ENCODE results near the gene EDA.

EDA gene

DNA sequence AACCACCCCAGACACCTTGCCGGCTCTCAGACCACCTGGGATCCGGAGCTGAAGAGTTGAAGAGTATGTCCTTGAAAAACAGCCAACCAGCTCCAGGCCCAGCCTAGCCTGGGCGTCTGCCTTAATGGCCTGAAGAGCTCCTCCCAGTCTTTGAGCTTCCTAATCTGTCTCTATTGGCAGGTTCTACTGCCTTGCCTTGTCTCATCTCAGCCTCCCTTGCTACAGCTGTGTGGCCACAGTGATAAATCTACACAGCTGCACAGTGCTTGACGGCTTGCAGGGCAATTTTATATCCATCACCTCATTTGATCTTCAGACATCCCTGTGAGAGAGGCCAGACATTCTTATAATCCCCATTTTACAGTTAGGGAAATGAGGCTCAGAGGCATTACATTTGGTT, 413.9 kb downstream of the EDA start:
- no peak for DNase-seq

DNA sequence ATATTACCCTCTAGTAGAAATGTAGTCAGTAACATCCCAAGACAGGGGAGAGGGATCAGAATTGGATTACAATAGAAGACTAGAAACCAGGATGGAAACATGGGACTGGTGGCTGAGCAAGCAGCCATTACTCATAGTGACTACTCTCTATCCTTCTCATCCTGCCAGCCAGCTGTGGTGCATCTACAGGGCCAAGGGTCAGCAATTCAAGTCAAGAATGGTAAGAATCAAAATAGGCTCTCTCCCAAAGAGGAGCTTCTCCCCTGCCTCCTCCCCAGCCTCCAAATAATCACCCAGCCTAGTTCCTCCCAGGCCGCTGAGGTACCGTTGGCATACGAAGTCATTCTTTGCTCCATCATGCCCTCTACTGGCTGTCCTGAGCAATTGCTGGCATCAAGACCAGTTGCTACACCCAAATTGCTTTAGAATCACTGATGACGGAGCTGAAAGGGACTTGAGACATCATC, 414.4 kb downstream of the EDA start:
- peak; percentile 20 for DNase-seq

- DNase-seq = no peak
Observed at GRCh38 chrX:70032792-70033191, 416.9 kb downstream of the EDA start.

- DNase-seq = no peak
Observed at GRCh38 chrX:70033348-70034051, 417.6 kb downstream of the EDA start.

DNA sequence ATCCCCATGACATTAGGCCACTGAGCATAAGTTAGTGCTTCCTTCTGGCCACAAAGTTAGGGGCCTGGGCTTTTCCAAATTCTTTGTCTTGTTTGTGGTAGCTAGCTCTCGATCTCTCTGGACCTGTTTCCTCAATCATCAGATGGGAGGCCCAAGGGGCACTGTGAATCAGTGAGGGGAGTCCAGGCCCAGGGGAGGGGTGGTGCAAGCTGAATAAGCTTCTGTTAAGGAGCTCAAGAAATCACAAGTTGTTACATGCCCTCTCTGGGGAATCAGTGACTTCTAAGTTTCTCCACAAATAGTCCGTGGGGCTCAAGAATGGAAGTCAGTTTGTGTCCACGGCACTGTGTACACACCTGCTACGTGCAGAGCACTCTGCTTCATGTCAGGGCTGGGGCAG, 418.7 kb downstream of the EDA start:
- DNase-seq = no peak

DNA sequence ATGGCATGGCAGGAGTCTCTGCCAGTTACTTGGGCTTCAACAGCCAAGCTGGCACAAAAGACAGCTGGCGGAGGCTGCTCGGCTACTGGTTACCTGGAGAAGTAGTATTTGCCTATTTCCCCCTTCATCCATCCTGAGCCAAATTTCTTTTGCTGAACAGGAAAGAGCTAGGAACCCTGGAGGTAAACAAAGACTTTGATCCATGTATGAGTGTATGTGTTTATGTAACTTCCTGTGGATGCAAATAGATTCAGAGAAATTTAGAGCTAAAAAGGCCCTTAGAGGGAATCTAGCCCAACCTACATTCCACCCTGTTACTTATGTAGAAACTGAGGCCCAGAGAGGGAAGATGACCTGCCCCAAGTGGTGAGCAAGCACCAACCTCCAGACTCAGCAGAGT, 422.6 kb downstream of the EDA start:
- no peak for DNase-seq

DNA sequence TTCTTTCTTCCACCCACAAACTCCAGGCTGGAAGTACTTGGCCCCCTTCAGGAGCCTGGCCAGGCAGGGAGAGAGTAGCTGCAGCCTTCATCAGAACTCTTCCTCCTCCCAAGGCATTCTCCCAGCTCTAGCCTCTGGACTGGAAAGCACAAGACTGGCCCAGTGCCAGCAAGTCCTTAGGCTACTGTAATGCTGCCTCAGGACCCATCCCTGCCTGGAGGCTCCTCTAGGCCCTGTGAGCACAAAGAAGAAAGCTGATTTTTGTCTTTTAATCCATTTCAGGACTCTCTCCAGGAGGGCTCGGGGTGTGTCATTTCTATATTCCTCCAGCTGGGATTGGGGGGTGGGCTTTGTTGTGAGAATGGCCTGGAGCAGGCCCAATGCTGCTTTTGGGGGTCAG, 423.0 kb downstream of the EDA start:
- no peak for DNase-seq

DNA sequence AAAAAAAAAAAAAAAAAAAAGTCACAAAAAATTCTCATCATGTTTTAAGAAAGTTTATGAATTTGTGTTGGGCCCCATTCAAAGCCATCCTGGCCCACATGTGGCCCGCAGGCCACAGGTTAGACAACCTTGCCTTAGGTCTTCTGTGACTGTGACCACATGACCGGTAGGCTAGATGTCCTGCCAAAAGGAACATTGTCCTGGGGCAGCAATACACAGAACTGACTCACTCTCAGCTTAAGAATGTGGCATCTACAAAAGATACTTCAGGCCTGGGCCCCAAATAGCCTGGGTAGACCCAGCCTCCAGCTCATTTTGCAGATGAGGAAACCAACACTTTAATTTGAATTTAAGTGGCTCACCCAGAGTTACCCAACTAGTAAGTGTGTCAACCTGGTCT, 423.8 kb downstream of the EDA start:
- no peak for DNase-seq

DNA sequence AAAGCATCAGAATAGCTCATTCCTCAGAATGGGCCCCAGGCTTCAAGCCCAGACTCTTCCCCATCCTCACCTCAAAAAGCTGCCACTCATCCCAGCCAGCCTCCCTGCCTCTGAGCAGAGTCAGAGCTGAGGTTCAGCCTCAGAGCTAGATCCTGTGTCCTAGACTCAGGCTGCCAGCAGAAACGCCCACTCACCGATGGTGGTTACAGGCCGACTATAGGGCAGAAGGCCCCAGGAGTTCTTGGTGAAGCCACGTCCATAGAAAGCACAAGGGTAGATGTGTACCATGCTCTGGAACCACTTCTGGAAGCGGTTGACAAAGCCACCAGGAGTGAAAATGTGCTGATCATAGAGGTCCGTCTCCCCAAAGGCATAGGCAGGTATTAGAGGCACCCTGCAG, 426.1 kb downstream of the EDA start:
- DNase-seq = no peak

GRCh38 chrX:70042399-70043371, 426.8 kb downstream of the EDA start:
- DNase-seq = no peak

DNA sequence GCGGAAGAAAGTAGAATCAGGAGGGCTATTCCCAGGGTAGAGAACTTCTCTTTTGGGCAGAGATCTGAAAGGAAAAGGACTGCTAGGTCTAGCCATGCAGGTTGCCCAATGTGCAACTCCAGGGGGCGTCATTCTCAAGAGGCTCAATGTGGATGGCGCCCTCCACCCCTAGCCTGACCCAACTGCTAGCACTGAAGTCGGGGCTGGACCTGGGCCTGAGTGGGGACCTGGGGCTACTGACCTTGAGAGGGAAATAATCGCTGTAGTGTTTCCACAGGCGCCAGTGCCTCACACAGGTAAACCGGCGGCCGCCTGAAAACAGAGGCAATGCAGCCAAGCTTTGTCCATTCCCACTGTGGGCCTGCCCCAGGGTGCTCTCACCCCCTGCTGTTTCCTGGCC, 427.8 kb downstream of the EDA start:
- no peak for DNase-seq

DNA sequence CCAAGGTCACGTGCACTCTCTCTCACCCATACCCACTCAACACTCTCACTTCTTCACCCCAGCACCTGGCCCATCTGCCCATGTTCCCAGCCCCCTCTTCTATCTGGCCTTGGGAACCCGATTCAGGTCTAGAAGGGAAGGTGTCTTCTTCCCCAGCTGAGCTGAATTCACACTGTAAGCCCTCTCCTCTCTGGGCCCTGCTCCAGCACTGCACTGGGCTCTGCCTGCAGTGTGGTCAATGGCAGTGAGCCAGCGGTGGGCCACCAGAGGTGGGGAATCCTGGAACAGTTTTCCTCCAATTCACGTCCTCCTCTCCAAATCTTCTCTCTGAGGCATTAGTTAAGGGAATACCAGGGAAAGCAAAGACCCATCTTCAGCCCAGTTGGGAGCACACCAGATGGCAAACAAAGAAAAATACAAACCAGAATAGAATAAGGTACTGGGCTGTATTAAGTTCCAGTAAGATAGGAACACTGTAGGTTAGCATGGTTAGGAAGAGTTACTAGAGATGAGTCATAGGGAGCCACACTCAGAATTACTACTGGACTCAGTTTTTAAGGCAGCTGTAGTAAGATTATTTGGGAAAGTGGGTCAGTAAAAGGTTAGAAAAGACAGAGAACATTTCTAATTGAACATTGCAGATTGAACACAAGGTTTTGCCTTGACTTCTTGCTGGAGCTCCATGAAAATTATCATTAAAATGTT, 428.8 kb downstream of the EDA start:
- DNase-seq = no peak

DNA sequence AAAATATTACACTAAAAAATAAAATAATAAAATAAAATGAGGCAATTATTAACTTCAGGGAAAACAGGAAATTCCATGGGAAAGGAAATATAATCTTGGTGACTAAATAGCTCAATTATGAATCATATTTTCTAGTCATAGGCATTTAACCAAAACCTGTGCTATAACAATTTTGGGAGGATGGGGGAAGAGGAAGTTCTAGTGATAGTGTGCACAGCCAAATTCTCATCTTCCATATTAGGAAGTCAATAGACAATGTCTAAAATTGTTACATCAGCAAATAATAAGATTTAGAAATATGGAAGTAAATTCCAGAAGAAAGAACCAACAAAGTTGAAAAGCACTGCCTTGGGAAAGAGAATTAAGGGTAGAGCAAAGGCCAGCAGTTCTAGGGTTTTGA, 431.1 kb downstream of the EDA start:
- DNase-seq = no peak

- DNase-seq = no peak
Observed at GRCh38 chrX:70049406-70049805, 433.5 kb downstream of the EDA start.

GRCh38 chrX:70049925-70050324, 434.0 kb downstream of the EDA start, which contains the start of gene AWAT2:
Gene AWAT2, minus strand, starts transcription at chrX:70049938. Its CDS starts 6 bp downstream, at chrX:70049932.
- no peak for DNase-seq

DNA sequence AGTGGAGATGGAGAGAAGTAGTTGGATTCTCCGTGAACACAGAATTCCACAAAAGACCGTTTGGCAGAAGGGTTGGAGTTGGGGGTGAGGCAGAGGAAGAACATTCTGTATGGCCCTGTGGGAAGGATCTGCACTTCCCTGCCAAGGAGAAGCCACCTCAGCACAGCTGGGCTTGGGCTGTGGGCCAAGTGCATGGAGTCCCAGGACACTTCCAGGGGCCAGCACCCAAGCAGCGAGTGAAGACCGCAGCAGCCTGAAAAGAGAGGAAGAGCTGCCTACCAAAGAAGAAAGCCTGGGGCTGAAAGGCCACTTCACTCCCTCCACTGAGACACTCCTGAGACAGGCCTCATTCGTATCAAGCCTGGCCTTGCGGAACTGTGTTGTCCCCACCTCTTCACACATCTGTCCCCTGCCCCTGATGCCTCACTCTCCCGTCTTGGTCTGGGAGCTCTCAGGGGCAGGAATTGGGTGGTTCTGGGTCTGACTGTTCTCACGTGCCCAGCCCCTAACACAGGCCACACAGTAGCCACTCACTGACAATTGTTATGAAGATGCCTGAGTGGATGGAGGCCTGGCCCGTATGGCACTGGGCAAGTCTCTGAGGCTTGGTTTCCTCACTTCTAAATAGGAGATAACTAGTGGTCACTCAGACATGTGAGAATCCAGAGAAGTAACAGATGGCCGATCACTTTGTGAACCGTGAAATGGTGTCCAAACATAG, 437.1 kb downstream of the EDA start:
- no peak for DNase-seq

GRCh38 chrX:70054391-70054790, 438.5 kb downstream of the EDA start:
- no peak for DNase-seq

- no peak for DNase-seq
Observed at GRCh38 chrX:70062076-70062475, 446.2 kb downstream of the EDA start, which contains the start of gene OTUD6A. Gene OTUD6A, plus strand, starts transcription at chrX:70062457. Its CDS starts 68 bp downstream, at chrX:70062525.

DNA sequence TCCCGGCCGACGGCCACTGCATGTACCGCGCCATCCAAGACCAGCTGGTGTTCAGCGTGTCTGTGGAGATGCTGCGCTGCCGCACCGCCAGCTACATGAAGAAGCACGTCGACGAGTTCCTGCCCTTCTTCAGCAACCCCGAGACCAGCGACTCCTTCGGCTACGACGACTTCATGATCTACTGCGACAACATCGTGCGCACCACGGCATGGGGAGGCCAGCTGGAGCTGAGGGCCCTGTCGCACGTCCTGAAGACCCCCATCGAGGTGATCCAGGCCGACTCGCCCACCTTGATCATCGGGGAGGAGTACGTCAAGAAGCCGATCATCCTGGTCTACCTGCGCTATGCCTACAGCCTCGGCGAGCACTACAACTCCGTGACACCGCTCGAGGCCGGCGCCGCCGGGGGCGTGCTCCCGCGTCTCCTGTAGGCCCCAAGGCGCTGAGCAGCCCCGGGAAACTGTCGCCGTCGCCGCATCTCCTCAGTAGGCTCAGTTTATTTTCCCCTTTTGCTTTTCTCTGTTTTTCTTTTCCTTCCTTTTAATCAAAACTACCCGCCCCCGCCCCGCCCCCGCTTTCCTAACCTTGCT, 447.1 kb downstream of the EDA start:
- no peak for DNase-seq

- DNase-seq = no peak
Observed at GRCh38 chrX:70066646-70067045, 450.7 kb downstream of the EDA start.

- DNase-seq = no peak
Observed at GRCh38 chrX:70079297-70079696, 463.4 kb downstream of the EDA start.

DNA sequence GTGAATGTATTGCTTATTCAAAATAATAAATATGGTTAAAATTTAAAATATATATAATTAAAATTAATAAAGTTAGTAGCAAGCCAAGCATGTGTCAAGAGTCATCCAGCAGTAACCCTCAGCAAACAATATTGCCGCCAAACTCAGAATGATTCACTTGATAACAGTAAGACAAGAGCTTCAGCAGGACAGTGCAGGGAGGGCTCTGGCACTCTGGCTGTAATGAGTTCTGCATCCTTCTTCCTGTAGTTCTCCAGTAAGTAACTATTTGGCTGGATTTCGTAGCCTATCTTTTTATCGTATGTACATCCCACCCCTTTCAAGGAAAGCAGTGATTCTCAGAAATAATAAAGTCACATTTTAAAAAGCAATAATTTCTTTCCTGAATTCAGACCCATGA, 464.0 kb downstream of the EDA start:
- no peak for DNase-seq
